Gastroesophageal sphincter (tissue), 4 donors: ENCODE results near the gene DCUN1D1. TPM values are rescaled to one million over a fixed set of nuclear protein-coding genes. Genes with fewer than 3 reads are reported as not detected.

Experiments
- ATAC-seq: fragments of 150-250 bp; one replicate; pipeline ENCODE4 v1.9.1; 2016; ENCODE audit warnings: mild to moderate bottlenecking, moderate library complexity
- H3K27ac ChIP-seq, 4 donors: fragments of 200-600 bp; sonication (generic) in 3 of 4; 1 replicate in 3 of 4; 2 replicates in 1 of 4; pipeline ENCODE4 v1.5.1; 2016 to 2019
- H3K27me3 ChIP-seq: fragments of 200-600 bp; sonication (generic); one replicate; pipeline ENCODE4 v1.5.1; 2019
- H3K36me3 ChIP-seq, 2 donors: fragments of 200-600 bp; sonication (generic); one replicate each; pipeline ENCODE4 v1.5.1; 2019; ENCODE audit warnings: control low read depth in 1 of 2
- H3K4me1 ChIP-seq, 3 donors: fragments of 200-600 bp; sonication (generic); 1 replicate in 2 of 3; 2 replicates in 1 of 3; pipeline ENCODE4 v1.5.1; 2016 to 2019; ENCODE audit warnings: control low read depth in 2 of 3
- H3K4me3 ChIP-seq, 2 donors: fragments of 200-600 bp; sonication (generic); one replicate each; pipeline ENCODE4 v1.5.1; 2019; ENCODE audit warnings: mild to moderate bottlenecking in 1 of 2, moderate library complexity in 1 of 2
- H3K9me3 ChIP-seq, 3 donors: fragments of 200-600 bp; sonication (generic); one replicate each; pipeline ENCODE4 v1.5.1; 2017 to 2019; ENCODE audit warnings: control low read depth in 2 of 3
- EP300 ChIP-seq: sonication (generic); formaldehyde crosslinking; IDR thresholded peaks from one replicate; pipeline ENCODE4 v1.6.1; 2017; ENCODE audit warnings: antibody characterized with exemption, mild to moderate bottlenecking
- POLR2A ChIP-seq, 2 donors: fragments of 450-650 bp; IDR thresholded peaks; one replicate each; pipeline ENCODE4 v1.6.1; 2017; ENCODE audit warnings: antibody characterized with exemption in 2 of 2, mild to moderate bottlenecking in 2 of 2, moderate library complexity in 1 of 2
- POLR2AphosphoS5 ChIP-seq: sonication (generic); formaldehyde crosslinking; IDR thresholded peaks from one replicate; pipeline ENCODE4 v1.6.1; 2017; ENCODE audit warnings: antibody characterized with exemption
- WGBS, 2 donors: methylation state at CpG; one replicate each; pipeline ENCODE4 v1.1.5; 2018; ENCODE audit warnings: low coverage in 1 of 2; 5-methylcytosine and 5-hydroxymethylcytosine counted together
- total RNA-seq, 4 donors: library from RNA; depleted of rRNA; stranded (reverse); fragments of >200 nt; gene quantifications; one replicate each; pipeline ENCODE4 v1.1.0, GENCODE V29; 2016
- TF ChIP-seq, protein P1 (sequence below), 4 experiments: fragments of 200-600 bp in 2 of 4; fragments of 450-650 bp in 2 of 4; sonication (generic) in 1 of 4; IDR thresholded peaks; one replicate each; pipeline ENCODE4 v1.5.1; 2017 to 2019; ENCODE audit warnings: antibody characterized with exemption in 4 of 4, mild to moderate bottlenecking in 2 of 4, moderate library complexity in 2 of 4

Gene DCUN1D1
- total RNA-seq, 4 donors from 2014 or later = 35.6 to 48.3 (median 42.8) TPM

DNA sequence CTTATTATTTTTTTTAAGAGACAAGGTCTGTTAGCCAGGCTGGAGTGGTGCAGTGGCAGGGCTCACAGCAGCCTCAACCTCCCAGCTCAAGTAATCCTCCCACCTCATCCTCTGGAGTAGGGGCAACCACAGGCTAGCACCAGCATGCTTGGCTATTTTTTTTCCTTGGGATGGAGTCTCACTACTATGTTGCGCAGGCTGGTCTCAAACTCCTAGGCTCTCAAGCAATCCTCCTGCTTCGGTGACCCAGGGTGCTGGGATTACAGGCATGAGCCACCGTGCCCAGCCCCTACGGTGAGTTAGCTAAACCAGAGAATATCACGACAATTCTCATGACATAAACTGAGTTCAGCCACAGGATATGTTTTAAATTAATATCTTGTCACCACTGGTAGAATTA is 2.0 kb downstream of the DCUN1D1 start:
- Histone ChIP-seq H3K36me3 (no peaks in the 10 kb centered on the region), H3K27me3 (no peaks in the 10 kb centered on the region), H3K9me3 (no peaks in the 10 kb centered on the region), H3K27ac (no peak overlapping the region), H3K4me3 (peak overlapping the region in 1 of 2 donors; percentile 98), H3K4me1 (peaks cover 0 to 29% (median 15%) of the 10 kb centered on the region in 3 donors)
- no peak for TF ChIP-seq EP300
- TF ChIP-seq POLR2AphosphoS5 = no peak
- TF ChIP-seq, protein P1, sequence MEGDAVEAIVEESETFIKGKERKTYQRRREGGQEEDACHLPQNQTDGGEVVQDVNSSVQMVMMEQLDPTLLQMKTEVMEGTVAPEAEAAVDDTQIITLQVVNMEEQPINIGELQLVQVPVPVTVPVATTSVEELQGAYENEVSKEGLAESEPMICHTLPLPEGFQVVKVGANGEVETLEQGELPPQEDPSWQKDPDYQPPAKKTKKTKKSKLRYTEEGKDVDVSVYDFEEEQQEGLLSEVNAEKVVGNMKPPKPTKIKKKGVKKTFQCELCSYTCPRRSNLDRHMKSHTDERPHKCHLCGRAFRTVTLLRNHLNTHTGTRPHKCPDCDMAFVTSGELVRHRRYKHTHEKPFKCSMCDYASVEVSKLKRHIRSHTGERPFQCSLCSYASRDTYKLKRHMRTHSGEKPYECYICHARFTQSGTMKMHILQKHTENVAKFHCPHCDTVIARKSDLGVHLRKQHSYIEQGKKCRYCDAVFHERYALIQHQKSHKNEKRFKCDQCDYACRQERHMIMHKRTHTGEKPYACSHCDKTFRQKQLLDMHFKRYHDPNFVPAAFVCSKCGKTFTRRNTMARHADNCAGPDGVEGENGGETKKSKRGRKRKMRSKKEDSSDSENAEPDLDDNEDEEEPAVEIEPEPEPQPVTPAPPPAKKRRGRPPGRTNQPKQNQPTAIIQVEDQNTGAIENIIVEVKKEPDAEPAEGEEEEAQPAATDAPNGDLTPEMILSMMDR (IDR thresholded peaks at IDR 0.05) = no peak
- TF ChIP-seq POLR2A (IDR thresholded peaks at IDR 0.05) = no peak
- ATAC-seq = no peak
- 80% methylated on average over 5 of the region's 5 CpGs; no CpG with 5 or more reads in 1 of the 2 donors for WGBS, 2 donors

DNA sequence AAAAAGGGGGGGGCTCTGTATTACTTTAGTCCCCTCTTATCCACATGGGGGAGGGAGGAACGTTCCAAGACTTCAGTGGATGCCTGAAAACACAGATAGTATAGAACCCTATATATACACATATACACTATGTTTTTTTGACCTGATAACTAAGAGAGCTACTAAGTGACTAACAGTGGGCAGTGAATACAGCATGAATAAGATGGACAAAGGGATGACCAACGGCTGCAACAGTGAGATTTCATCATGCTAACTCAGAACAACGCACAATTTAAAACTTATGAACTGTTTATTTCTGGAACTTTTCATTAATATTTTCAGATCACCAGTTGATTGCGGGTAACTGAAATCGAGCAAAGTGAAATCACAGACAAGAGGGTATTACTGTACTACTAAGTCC is 7.3 kb downstream of the DCUN1D1 start:
- no peak for ATAC-seq
- no peaks in the 10 kb centered on the region for H3K36me3 ChIP-seq
- 83 to 96% methylated on average over 4 to 5 of the region's 5 CpGs for WGBS, 2 donors
- H3K4me3 ChIP-seq = no peak overlapping the region
- no peak overlapping the region for H3K27ac ChIP-seq
- H3K9me3 ChIP-seq = no peaks in the 10 kb centered on the region
- peaks cover 0 to 24% (median 3%) of the 10 kb centered on the region in 3 donors for H3K4me1 ChIP-seq
- TF ChIP-seq EP300 (no peak), POLR2A (IDR thresholded peaks at IDR 0.05) (no peak), POLR2AphosphoS5 (no peak)
- TF ChIP-seq, protein P1 (IDR thresholded peaks at IDR 0.05) = no peak
- no peaks in the 10 kb centered on the region for H3K27me3 ChIP-seq

DNA sequence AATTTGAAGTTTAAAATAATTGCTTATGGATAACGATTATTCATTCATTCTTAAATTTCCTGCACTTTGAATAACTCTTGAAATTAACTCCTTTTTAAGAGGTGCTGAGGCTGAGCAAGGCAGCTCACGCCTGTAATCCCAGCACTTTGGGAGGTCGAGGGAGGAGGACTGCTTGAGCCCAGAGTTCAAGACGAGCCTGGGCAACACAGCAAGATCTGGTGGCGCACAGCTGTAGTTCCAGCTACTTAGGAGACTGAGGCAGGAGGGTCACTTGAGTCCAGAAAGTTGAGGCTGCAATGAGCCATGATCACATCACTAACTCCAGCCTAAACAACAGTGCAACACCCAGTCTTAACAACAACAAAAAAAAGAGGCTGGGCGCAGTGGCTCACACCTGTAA is 8.0 kb downstream of the DCUN1D1 start:
- TF ChIP-seq POLR2AphosphoS5 = no peak
- no peak for TF ChIP-seq POLR2A (IDR thresholded peaks at IDR 0.05)
- H3K27me3 ChIP-seq = no peaks in the 10 kb centered on the region
- ATAC-seq = no peak
- no peaks in the 10 kb centered on the region for H3K9me3 ChIP-seq
- no peaks in the 10 kb centered on the region for H3K36me3 ChIP-seq
- no peak overlapping the region for H3K4me3 ChIP-seq
- WGBS, 2 donors = 56 to 81% methylated on average over 2 to 5 of the region's 6 CpGs
- H3K27ac ChIP-seq = no peak overlapping the region
- peaks cover 0 to 29% (median 3%) of the 10 kb centered on the region in 3 donors for H3K4me1 ChIP-seq

DNA sequence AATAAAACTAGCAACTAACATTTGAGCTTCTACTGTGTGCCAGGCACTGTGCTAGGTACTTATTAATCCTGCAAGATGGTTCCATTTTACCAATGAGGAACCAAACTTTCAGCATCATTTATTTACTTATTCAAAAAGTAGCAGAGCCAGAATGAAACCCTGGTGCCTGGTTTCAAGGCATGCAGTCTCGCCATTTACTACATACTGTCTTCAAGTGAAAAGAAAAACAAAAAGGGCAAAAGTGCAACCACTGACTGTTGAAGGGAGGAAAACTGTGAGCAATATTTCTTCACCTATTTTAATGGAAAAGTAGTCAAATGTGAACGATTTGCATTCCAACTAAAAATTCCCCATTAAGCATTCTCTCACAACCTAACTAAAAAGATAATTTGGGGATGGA is 8.7 kb downstream of the DCUN1D1 start:
- ATAC-seq = no peak
- 69 to 73% methylated on average over 2 of the region's 2 CpGs for WGBS, 2 donors

DNA sequence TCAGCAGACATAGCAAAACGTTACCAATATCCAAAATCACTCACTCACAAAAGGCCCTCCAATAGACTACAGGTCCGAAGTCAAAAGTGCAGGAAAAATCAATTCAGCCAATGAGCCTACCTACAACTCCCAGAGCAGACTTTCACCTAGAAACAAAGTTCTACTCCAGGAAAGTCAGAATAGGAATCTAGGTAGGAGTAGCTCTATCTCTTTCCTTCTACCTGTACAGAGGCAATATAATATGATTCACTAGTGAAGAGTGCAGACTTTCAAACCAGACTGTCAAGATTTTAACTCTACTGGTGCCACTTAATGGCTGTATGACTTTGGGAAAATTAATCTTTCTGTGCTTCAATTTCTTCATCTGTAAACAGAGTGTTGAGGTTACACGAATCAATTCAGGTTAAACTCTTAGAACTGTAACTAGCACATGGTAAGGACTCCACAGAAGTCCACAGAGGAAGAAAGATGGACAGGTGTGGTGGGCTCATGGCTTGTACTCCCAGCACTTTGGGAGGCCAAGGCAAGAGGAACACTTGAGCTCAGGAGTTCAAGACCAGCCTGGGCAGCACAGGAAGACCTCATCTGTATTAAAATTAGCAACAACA is 9.4 kb downstream of the DCUN1D1 start:
- TF ChIP-seq POLR2AphosphoS5 (no peak), EP300 (no peak), POLR2A (IDR thresholded peaks at IDR 0.05) (no peak)
- TF ChIP-seq, protein P1 (IDR thresholded peaks at IDR 0.05) = no peak
- Histone ChIP-seq H3K9me3 (no peaks in the 10 kb centered on the region), H3K4me3 (no peak overlapping the region), H3K27ac (no peak overlapping the region), H3K27me3 (no peaks in the 10 kb centered on the region), H3K4me1 (peaks cover 0 to 31% (median 3%) of the 10 kb centered on the region in 3 donors), H3K36me3 (no peaks in the 10 kb centered on the region)
- no peak for ATAC-seq
- WGBS, 2 donors = 83 to 84% methylated on average over 3 of the region's 3 CpGs

More for the DNA sequence above, 8.7 kb downstream of the DCUN1D1 start:
- Histone ChIP-seq H3K4me1 (peaks cover 0 to 32% (median 3%) of the 10 kb centered on the region in 3 donors), H3K36me3 (no peaks in the 10 kb centered on the region), H3K27me3 (no peaks in the 10 kb centered on the region), H3K4me3 (no peak overlapping the region), H3K27ac (no peak overlapping the region), H3K9me3 (no peaks in the 10 kb centered on the region)
- no peak for TF ChIP-seq POLR2A (IDR thresholded peaks at IDR 0.05)
- no peak for TF ChIP-seq EP300
- TF ChIP-seq, protein P1 (IDR thresholded peaks at IDR 0.05) = no peak
- TF ChIP-seq POLR2AphosphoS5 = no peak
